HEK293 (cell line): ENCODE data around the gene ADAMTS10.

Experiments
- ATF2 ChIP-seq: fragments of 450-650 bp; formaldehyde crosslinking; IDR thresholded peaks from 2 replicates; pipeline ENCODE4 v1.5.1; 2016; ENCODE audit warnings: missing biosample characterization, missing genetic modification characterization, low read depth
- ZBTB44 ChIP-seq: fragments of 450-650 bp; IDR thresholded peaks from 2 replicates; pipeline ENCODE4 v1.5.1; 2018; ENCODE audit warnings: missing biosample characterization, mild to moderate bottlenecking, missing genetic modification characterization
- ZNF132 ChIP-seq: fragments of 450-650 bp; formaldehyde crosslinking; IDR thresholded peaks from 2 replicates; pipeline ENCODE4 v1.5.1; 2017; ENCODE audit warnings: missing biosample characterization, missing genetic modification characterization, borderline replicate concordance
- ZNF184 ChIP-seq: fragments of 450-650 bp; IDR thresholded peaks from 2 replicates; pipeline ENCODE4 v1.5.1; 2018; ENCODE audit warnings: missing biosample characterization, mild to moderate bottlenecking, missing genetic modification characterization
- ZNF24 ChIP-seq: fragments of 450-650 bp; formaldehyde crosslinking; IDR thresholded peaks from 2 replicates; pipeline ENCODE4 v1.5.1; 2016; ENCODE audit warnings: missing biosample characterization, missing genetic modification characterization
- ZNF521 ChIP-seq: fragments of 450-650 bp; formaldehyde crosslinking; IDR thresholded peaks from 2 replicates; pipeline ENCODE4 v1.5.1; 2017; ENCODE audit warnings: missing biosample characterization, mild to moderate bottlenecking, missing genetic modification characterization
- TF ChIP-seq, protein P1 (sequence below): fragments of 450-650 bp; formaldehyde crosslinking; IDR thresholded peaks from 2 replicates; pipeline ENCODE4 v1.5.1; 2016; ENCODE audit warnings: missing biosample characterization, missing genetic modification characterization

GRCh38 chr19:8618751-8619150 lies 8.2 kb upstream of the ADAMTS10 start:
- TF ChIP-seq ATF2 (tag by site-specific recombination) = no peak
- TF ChIP-seq ZNF184 (tag by site-specific recombination) = no peak
- no peak for TF ChIP-seq ZBTB44 (tag by site-specific recombination)
- no peak for TF ChIP-seq ZNF24 (tag by site-specific recombination)
- TF ChIP-seq, protein P1, sequence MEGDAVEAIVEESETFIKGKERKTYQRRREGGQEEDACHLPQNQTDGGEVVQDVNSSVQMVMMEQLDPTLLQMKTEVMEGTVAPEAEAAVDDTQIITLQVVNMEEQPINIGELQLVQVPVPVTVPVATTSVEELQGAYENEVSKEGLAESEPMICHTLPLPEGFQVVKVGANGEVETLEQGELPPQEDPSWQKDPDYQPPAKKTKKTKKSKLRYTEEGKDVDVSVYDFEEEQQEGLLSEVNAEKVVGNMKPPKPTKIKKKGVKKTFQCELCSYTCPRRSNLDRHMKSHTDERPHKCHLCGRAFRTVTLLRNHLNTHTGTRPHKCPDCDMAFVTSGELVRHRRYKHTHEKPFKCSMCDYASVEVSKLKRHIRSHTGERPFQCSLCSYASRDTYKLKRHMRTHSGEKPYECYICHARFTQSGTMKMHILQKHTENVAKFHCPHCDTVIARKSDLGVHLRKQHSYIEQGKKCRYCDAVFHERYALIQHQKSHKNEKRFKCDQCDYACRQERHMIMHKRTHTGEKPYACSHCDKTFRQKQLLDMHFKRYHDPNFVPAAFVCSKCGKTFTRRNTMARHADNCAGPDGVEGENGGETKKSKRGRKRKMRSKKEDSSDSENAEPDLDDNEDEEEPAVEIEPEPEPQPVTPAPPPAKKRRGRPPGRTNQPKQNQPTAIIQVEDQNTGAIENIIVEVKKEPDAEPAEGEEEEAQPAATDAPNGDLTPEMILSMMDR (tag by site-specific recombination) = no peak
- no peak for TF ChIP-seq ZNF132 (tag by site-specific recombination)
- TF ChIP-seq ZNF521 = no peak
